Sigmoid colon (tissue), 7 donors: ENCODE results near the gene SIX1. TPM values are rescaled to one million over a fixed set of nuclear protein-coding genes. Genes with fewer than 3 reads are reported as not detected.

Experiments used
- DNase-seq: peaks from one replicate; pipeline ENCODE4 v3.0.0-alpha.2; 2019
- H3K27ac ChIP-seq, 4 donors: fragments of 200-600 bp; sonication (generic); one replicate each; pipeline ENCODE4 v1.5.1; 2016 to 2019; ENCODE audit warnings: mild to moderate bottlenecking in 1 of 4
- H3K27me3 ChIP-seq, 3 donors: fragments of 200-600 bp; sonication (generic); one replicate each; pipeline ENCODE4 v1.5.1; 2019; ENCODE audit warnings: mild to moderate bottlenecking in 1 of 3
- H3K36me3 ChIP-seq, 4 donors: fragments of 200-600 bp; sonication (generic); one replicate each; pipeline ENCODE4 v1.5.1; 2016 to 2019
- H3K4me1 ChIP-seq, 4 donors: fragments of 200-600 bp; sonication (generic); one replicate each; pipeline ENCODE4 v1.5.1; 2017 to 2019
- H3K4me3 ChIP-seq, 4 donors: fragments of 200-600 bp; sonication (generic); one replicate each; pipeline ENCODE4 v1.5.1; 2017 to 2019; ENCODE audit warnings: mild to moderate bottlenecking in 2 of 4, moderate library complexity in 1 of 4
- H3K9me3 ChIP-seq, 4 donors: fragments of 200-600 bp in 3 of 4; sonication (generic) in 3 of 4; one replicate each; pipeline versions ENCODE4 v1.5.1 to v1.6.1; 2013 to 2019
- CTCF ChIP-seq, 4 experiments: fragments of 450-650 bp in 3 of 4; fragments of 200-600 bp in 1 of 4; IDR thresholded peaks; one replicate each; pipeline ENCODE4 v1.5.1; 2016 to 2019; ENCODE audit warnings: antibody characterized with exemption in 4 of 4, mild to moderate bottlenecking in 3 of 4, moderate library complexity in 2 of 4
- EP300 ChIP-seq, 4 donors: sonication (generic); formaldehyde crosslinking; IDR thresholded peaks; one replicate each; pipeline ENCODE4 v1.6.1; 2017; ENCODE audit warnings: antibody characterized with exemption in 4 of 4
- POLR2A ChIP-seq, 2 donors: fragments of 450-650 bp; IDR thresholded peaks; one replicate each; pipeline ENCODE4 v1.6.1; 2016; ENCODE audit warnings: antibody characterized with exemption in 2 of 2, mild to moderate bottlenecking in 2 of 2, moderate library complexity in 2 of 2
- POLR2AphosphoS5 ChIP-seq, 4 donors: sonication (generic); formaldehyde crosslinking; IDR thresholded peaks; one replicate each; pipeline ENCODE4 v1.6.1; 2017; ENCODE audit warnings: antibody characterized with exemption in 4 of 4
- WGBS, 2 donors: extraction: QIAGEN DNeasy Blood & Tissue Kit; methylation state at CpG; one replicate each; pipeline ENCODE4 v1.1.7; 2013; 5-methylcytosine and 5-hydroxymethylcytosine counted together
- intact Hi-C: fragments of 100-400 bp; cut with DNase I; formaldehyde crosslinking; loops from one replicate; pipeline ENCODE4 v1.15.1; 2023
- polyA plus RNA-seq, 3 donors: library from polyadenylated mRNA; stranded (reverse); fragments of 200-250 nt; gene quantifications; one replicate each; pipeline ENCODE4 v1.2.3, GENCODE V29; 2013
- total RNA-seq, 4 donors: library from RNA; depleted of rRNA; stranded (reverse); fragments of >200 nt; gene quantifications; one replicate each; pipeline ENCODE4 v1.1.0, GENCODE V29; 2016
- donor health status: healthy with polysubstance abuse.
- donor health status: Bipolar disorder and iron deficiency.
- donor health status: healthy.

SIX1 gene
- total and polyA plus RNA-seq, 7 donors = 0.01 to 0.71 TPM; not detected in 5

DNA sequence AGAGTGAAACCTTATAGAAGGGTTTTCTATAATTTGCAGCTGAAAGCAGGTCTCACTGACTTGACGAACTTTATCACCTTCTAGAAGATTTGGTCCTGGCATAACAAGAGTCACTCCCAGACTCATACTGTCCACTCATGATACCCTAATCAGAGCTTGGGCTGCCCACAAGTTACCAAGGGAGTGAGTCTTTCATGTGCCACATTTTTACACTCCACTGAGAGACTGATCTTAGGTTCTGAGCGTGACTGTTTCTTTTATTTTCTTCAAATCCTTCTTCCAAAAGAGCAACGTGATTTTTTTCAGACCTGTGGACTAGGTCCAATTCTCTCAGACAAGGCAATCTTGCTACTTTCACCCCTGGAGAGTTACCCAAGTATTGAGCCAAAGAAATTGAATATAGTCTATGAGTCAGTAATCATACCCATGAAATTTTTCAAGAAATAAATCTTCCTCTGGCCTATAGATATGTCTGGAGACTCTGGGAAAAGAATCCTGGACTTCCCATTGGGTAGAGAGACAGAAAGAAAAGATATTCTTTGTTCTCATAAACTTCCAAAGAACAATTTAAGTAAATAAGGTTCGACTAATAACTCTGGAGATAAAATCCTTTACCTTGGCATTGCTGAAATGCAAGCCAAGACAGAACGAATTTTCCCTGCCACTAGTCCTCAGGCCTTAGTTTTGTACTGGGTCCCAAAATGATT, 26.9 kb downstream of the SIX1 start:
- H3K27me3 ChIP-seq = peaks cover 0 to 10% (median 0%) of the 10 kb centered on the region in 3 donors
- H3K4me3 ChIP-seq = no peak overlapping the region
- no peak for TF ChIP-seq CTCF (IDR thresholded peaks at IDR 0.05)
- TF ChIP-seq EP300 (IDR thresholded peaks at IDR 0.05) = no peak
- no peak for TF ChIP-seq POLR2AphosphoS5 (IDR thresholded peaks at IDR 0.05)
- 67 to 69% methylated on average over 5 of the region's 5 CpGs for WGBS, 2 donors
- no peaks in the 10 kb centered on the region for H3K4me1 ChIP-seq
- no peaks in the 10 kb centered on the region for H3K36me3 ChIP-seq
- H3K27ac ChIP-seq = no peak overlapping the region
- DNase-seq = no peak
- no peaks in the 10 kb centered on the region for H3K9me3 ChIP-seq
- intact Hi-C loops = no loop called here

GRCh38 chr14:60621386-60621785, 27.9 kb downstream of the SIX1 start:
- intact Hi-C loops = no loop called here

GRCh38 chr14:60618241-60618640, 31.0 kb downstream of the SIX1 start:
- WGBS, 2 donors = 12 to 52% methylated on average over 2 of the region's 2 CpGs
- H3K4me3 ChIP-seq = no peak overlapping the region
- no peaks in the 10 kb centered on the region for H3K36me3 ChIP-seq
- H3K27ac ChIP-seq = no peak overlapping the region
- TF ChIP-seq CTCF (IDR thresholded peaks at IDR 0.05) (no peak), POLR2AphosphoS5 (IDR thresholded peaks at IDR 0.05) (no peak), POLR2A (IDR thresholded peaks at IDR 0.05) (no peak), EP300 (IDR thresholded peaks at IDR 0.05) (no peak)
- peaks cover 0 to 5% (median 0%) of the 10 kb centered on the region in 3 donors for H3K27me3 ChIP-seq
- DNase-seq = no peak
- H3K4me1 ChIP-seq = no peaks in the 10 kb centered on the region
- H3K9me3 ChIP-seq = no peaks in the 10 kb centered on the region
- intact Hi-C loops = no loop called here

More at GRCh38 chr14:60621386-60621785, 27.9 kb downstream of the SIX1 start:
- TF ChIP-seq POLR2A (IDR thresholded peaks at IDR 0.05) = no peak
- no peak for TF ChIP-seq EP300 (IDR thresholded peaks at IDR 0.05)
- TF ChIP-seq POLR2AphosphoS5 (IDR thresholded peaks at IDR 0.05) = no peak
- no peak for TF ChIP-seq CTCF (IDR thresholded peaks at IDR 0.05)
- H3K9me3 ChIP-seq = no peaks in the 10 kb centered on the region
- no peaks in the 10 kb centered on the region for H3K4me1 ChIP-seq
- H3K27ac ChIP-seq = no peak overlapping the region
- H3K36me3 ChIP-seq = no peaks in the 10 kb centered on the region
- peaks cover 0 to 10% (median 0%) of the 10 kb centered on the region in 3 donors for H3K27me3 ChIP-seq
- no peak overlapping the region for H3K4me3 ChIP-seq
- no peak for DNase-seq

DNA sequence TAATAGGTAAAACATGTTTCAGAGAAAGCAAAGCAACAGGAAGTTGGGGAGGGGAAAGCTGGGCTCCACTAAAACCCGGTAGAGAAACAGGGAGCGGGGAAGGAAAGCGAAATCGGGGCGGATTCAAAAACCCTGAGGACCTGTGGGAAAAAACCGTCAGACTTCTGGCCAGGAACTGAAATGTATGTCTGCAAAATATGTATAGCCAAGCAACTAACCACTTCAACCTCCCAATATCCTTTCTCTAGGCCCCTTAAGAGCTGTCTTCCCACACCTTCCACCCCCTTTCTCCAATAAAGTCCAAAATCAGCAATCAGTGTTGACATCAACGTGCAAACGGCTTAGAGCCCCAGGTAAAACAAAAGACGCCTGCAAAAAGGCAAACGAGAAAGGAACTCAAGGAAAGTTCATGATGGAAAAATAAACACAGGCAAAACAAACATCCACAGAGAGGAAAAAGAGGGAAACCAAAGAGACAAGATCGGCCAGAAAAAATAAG, 32.8 kb downstream of the SIX1 start:
- TF ChIP-seq EP300 (IDR thresholded peaks at IDR 0.05) = no peak
- TF ChIP-seq CTCF (IDR thresholded peaks at IDR 0.05) = no peak
- no peak for TF ChIP-seq POLR2AphosphoS5 (IDR thresholded peaks at IDR 0.05)
- no peak for TF ChIP-seq POLR2A (IDR thresholded peaks at IDR 0.05)
- H3K4me1 ChIP-seq = no peaks in the 10 kb centered on the region
- H3K4me3 ChIP-seq = no peak overlapping the region
- H3K27ac ChIP-seq = no peak overlapping the region
- DNase-seq = no peak
- intact Hi-C loops = no loop called here
- no peaks in the 10 kb centered on the region for H3K36me3 ChIP-seq
- H3K27me3 ChIP-seq = peaks cover 0 to 5% (median 0%) of the 10 kb centered on the region in 3 donors
- WGBS, 2 donors = 48 to 53% methylated on average over 11 of the region's 11 CpGs
- no peaks in the 10 kb centered on the region for H3K9me3 ChIP-seq
